ENCODE results near the gene SIX3. TPM values are rescaled to one million over a fixed set of nuclear protein-coding genes. Genes with fewer than 3 reads are reported as not detected.
A peak's percentile ranks its signal among the peaks of the same experiment; 100 is the strongest.

SIX3 gene
- total and polyA plus RNA-seq, 2 experiments from 2014 or later = 0.21 to 0.28 TPM

DNA sequence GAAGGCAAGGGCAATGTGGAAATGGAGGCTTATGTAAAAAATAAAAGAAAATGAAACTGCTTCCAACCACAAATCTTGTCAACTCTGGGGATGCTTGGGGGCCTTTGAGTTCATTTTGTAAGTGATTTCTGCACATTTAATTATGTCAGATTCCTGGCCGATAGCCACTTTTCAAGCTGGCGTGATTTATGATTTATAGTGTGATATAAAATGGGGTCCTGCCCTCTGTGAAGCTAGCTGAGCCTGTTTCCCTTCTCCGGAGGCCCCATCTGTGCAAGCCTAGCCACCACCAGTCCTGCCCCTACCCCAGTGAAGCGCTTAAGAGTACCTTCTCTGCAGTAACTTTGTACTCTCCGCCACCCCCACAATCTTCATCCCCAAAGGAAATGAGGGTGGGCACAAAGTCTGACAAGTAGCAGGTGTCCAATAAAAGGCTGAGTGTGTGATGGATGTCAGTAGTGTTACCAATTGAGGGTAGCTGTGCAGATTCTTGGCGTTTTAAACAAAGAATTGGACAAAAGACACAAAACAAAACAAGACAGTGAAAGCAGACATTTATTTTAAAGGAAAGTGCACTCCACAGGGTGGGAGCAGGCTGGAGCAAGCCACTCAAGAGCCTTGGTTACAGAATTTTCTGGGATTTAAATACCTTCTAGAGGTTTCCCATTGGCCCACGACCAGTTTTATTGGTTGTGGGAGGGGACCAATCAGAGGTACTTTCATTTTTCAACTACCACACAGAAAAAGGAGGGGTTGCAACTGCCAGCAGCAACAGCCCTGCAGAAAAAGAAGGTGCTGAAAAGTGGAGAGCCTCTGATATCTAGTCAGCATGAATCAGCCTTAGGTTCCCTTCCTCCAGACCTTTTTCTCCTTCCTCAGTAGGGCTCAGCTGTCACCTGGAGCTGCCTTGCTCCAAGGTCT lies 39.0 kb upstream of the SIX3 start:
- no peak for ATAC-seq
- Histone ChIP-seq H3K9me2 (ENCODE audit: insufficient read depth) (0 out of 2 replicates have a peak, but pooled peaks cover 5% of the 10 kb centered on the region), H3F3A (replicated peaks; ENCODE audit: low read depth) (no peaks in the 10 kb centered on the region), H3K27me3 (ENCODE audit: insufficient read depth) (no peaks in the 10 kb centered on the region), H3K4me1 (ENCODE audit: insufficient read depth) (peaks cover 7% of the 10 kb centered on the region; the same call in 1 of the 2 replicates), H3K27ac (ENCODE audit: low read depth) (no peak overlapping the region), H3K79me2 (replicated peaks; ENCODE audit: insufficient read depth) (no peaks in the 10 kb centered on the region), H3K4me3 (no peak overlapping the region), H3K36me3 (ENCODE audit: insufficient read depth) (no peaks in the 10 kb centered on the region), H2AFZ (peak overlapping the region; percentile 18; the same call in 1 of the 2 replicates), H4K20me1 (replicated peaks; ENCODE audit: insufficient read depth) (no peaks in the 10 kb centered on the region), H3K4me2 (no peak overlapping the region)
- TF ChIP-seq JUNB (IDR thresholded peaks at IDR 0.05; ENCODE audit: unreplicated experiment) (no peak), ZNF462 (CRISPR knock-in tag; IDR thresholded peaks at IDR 0.05) (no peak), CREB1 (CRISPR knock-in tag; IDR thresholded peaks at IDR 0.05; ENCODE audit: low read depth) (no peak), NANOG (IDR thresholded peaks at IDR 0.05; ENCODE audit: borderline replicate concordance) (no peak), ZNF331 (CRISPR knock-in tag; IDR thresholded peaks at IDR 0.05; ENCODE audit: low read depth) (no peak), POLR2AphosphoS5 (IDR thresholded peaks at IDR 0.05; ENCODE audit: low read depth) (no peak), REST (IDR thresholded peaks at IDR 0.05; ENCODE audit: unreplicated experiment) (no peak), EZH2 (IDR thresholded peaks at IDR 0.05; ENCODE audit: low read depth, unreplicated experiment) (no peak)
- TF ChIP-seq, protein P1, sequence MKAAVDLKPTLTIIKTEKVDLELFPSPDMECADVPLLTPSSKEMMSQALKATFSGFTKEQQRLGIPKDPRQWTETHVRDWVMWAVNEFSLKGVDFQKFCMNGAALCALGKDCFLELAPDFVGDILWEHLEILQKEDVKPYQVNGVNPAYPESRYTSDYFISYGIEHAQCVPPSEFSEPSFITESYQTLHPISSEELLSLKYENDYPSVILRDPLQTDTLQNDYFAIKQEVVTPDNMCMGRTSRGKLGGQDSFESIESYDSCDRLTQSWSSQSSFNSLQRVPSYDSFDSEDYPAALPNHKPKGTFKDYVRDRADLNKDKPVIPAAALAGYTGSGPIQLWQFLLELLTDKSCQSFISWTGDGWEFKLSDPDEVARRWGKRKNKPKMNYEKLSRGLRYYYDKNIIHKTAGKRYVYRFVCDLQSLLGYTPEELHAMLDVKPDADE (IDR thresholded peaks at IDR 0.05) = no peak
- TF ChIP-seq, protein P2, sequence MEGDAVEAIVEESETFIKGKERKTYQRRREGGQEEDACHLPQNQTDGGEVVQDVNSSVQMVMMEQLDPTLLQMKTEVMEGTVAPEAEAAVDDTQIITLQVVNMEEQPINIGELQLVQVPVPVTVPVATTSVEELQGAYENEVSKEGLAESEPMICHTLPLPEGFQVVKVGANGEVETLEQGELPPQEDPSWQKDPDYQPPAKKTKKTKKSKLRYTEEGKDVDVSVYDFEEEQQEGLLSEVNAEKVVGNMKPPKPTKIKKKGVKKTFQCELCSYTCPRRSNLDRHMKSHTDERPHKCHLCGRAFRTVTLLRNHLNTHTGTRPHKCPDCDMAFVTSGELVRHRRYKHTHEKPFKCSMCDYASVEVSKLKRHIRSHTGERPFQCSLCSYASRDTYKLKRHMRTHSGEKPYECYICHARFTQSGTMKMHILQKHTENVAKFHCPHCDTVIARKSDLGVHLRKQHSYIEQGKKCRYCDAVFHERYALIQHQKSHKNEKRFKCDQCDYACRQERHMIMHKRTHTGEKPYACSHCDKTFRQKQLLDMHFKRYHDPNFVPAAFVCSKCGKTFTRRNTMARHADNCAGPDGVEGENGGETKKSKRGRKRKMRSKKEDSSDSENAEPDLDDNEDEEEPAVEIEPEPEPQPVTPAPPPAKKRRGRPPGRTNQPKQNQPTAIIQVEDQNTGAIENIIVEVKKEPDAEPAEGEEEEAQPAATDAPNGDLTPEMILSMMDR (conservative IDR thresholded peaks at IDR 0.05; ENCODE audit: low read depth in 2 of 2) = no peak
- peaks cover 4% of the 10 kb centered on the region; the same call in 1 of the 3 replicates for H3K9me3 Mint-ChIP-seq
- no peak for DNase-seq (ENCODE audit: low spot score)
- H3K27me3 Mint-ChIP-seq (ENCODE audit: insufficient read depth, low read depth, poor library complexity) = peaks cover 2% of the 10 kb centered on the region
- H3K36me3 Mint-ChIP-seq (ENCODE audit: low read depth) = peaks cover 4% of the 10 kb centered on the region; the same call in 1 of the 3 replicates
- no peak overlapping the region for H3K4me3 Mint-ChIP-seq
- no peak overlapping the region for H3K27ac Mint-ChIP-seq
- peaks cover 5% of the 10 kb centered on the region; the same call in 1 of the 3 replicates for H3K4me1 Mint-ChIP-seq

Measured in GM23338 (cell line).